ENCODE measurements around the gene SLC52A3. TPM values are rescaled to one million over a fixed set of nuclear protein-coding genes. Genes with fewer than 3 reads are reported as not detected.

The SLC52A3 gene
- total and polyA plus RNA-seq, 4 donors: 0.06 to 0.08 (median 0.06) TPM; not detected in 1

GRCh38 chr20:775679-776135, 7.4 kb upstream of the SLC52A3 start:
- no peak for TF ChIP-seq REST (IDR thresholded peaks at IDR 0.05)
- no peak for TF ChIP-seq FOXA1 (IDR thresholded peaks at IDR 0.05)
- no peak for TF ChIP-seq ZBTB33 (IDR thresholded peaks at IDR 0.05)
- no peak for TF ChIP-seq GABPA (IDR thresholded peaks at IDR 0.05 in 1 of 2, conservative IDR thresholded peaks at IDR 0.05 in 1 of 2)
- TF ChIP-seq FOXA2 (IDR thresholded peaks at IDR 0.05): no peak
- TF ChIP-seq YY1 (IDR thresholded peaks at IDR 0.05): no peak
- TF ChIP-seq HNF4G (IDR thresholded peaks at IDR 0.05): no peak
- TF ChIP-seq CTCF (IDR thresholded peaks at IDR 0.05; ENCODE audit: low read depth, low read length, missing input control): no peak
- no peak for TF ChIP-seq HNF4A (conservative IDR thresholded peaks at IDR 0.05)
- no peak for TF ChIP-seq TAF1 (conservative IDR thresholded peaks at IDR 0.05)
- no peak for TF ChIP-seq NR2F2 (IDR thresholded peaks at IDR 0.05)
- TF ChIP-seq RAD21 (IDR thresholded peaks at IDR 0.05): no peak
- no peak for TF ChIP-seq JUND (IDR thresholded peaks at IDR 0.05)
- TF ChIP-seq RXRA (IDR thresholded peaks at IDR 0.05): no peak
- no peak for TF ChIP-seq ATF3 (IDR thresholded peaks at IDR 0.05)
- no peak for TF ChIP-seq MAX (IDR thresholded peaks at IDR 0.05)
- no peak for TF ChIP-seq SP1 (IDR thresholded peaks at IDR 0.05)
- TF ChIP-seq EGR1 (IDR thresholded peaks at IDR 0.05; ENCODE audit: low read depth in 2 of 2): no peak
- Histone ChIP-seq H3K4me3 (ENCODE audit: low read depth in 1 of 3, low read length in 3 of 3) (no peak overlapping the region), H3K36me3 (ENCODE audit: control insufficient read depth in 4 of 4, insufficient read depth in 3 of 4, low read depth in 1 of 4, low read length in 3 of 4) (no peaks in the 10 kb centered on the region), H3K9ac (ENCODE audit: low read depth in 1 of 2, low read length in 2 of 2) (no peak overlapping the region), H3K4me1 (ENCODE audit: control insufficient read depth in 4 of 4, insufficient read depth in 4 of 4, low read length in 3 of 4) (peaks cover 0 to 5% (median 0%) of the 10 kb centered on the region in 4 donors), H3K27me3 (ENCODE audit: control insufficient read depth in 4 of 4, insufficient read depth in 4 of 4, low read length in 3 of 4) (peaks cover 0 to 4% (median 1%) of the 10 kb centered on the region in 4 donors), H3K9me3 (ENCODE audit: control insufficient read depth in 4 of 4, low read length in 3 of 4) (no peaks in the 10 kb centered on the region), H3K27ac (ENCODE audit: low read depth in 1 of 2, low read length in 2 of 2) (no peak overlapping the region)
- 47% methylated on average over 11 of the region's 11 CpGs for WGBS
- DNase-seq (ENCODE audit: low spot score): no peak
